ENCODE measurements around the gene VAT1L.

VAT1L gene

DNA sequence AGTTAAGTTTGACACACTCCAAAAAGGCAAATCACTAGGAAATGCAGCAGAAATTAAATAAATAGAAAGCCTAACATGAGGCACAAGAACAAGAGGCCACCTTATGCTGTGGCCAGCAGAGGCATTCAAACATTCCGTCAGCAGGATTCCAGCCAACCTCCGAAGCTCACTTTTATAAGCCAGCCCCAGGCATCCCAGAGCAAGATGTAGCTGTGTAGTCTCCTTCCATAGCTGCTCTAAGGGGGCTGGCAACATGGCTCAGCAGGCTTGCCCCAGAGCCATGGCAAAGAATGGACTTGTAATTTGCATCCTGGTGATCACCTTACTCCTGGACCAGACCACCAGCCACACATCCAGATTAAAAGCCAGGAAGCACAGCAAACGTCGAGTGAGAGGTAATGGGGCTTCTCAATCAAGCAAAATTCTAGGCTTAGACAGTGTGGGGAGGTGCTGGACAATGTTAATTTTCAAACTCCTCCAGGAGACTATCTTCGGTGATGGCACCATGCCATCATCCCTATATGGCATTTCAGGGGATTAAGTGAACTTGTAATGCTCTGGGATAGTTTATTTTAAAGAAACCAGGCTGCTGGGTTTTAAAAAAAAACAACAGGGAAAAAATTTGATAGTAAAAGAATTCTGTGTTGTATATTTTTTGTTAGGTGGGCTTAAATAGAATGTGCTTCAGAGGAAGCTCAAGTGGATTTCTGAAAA is 234.1 kb downstream of the VAT1L start, which contains the start of gene CLEC3A:
Gene CLEC3A, plus strand, starts transcription at position 202 of the 714 bp plus-strand sequence. Its CDS starts 79 bp downstream, at position 281.
- Histone ChIP-seq H3K4me1 (ENCODE audit: control insufficient read depth, insufficient read depth, low read length) (no peaks in the 10 kb centered on the region), H3K9me3 (replicated peaks; ENCODE audit: low read length) (peaks cover 6% of the 10 kb centered on the region), H3K36me3 (ENCODE audit: insufficient read depth, low read length) (no peaks in the 10 kb centered on the region), H3K9ac (ENCODE audit: low read depth, low read length) (no peak within 1 kb of the TSS), H3K4me3 (ENCODE audit: low read length) (no peak within 1 kb of the TSS), H3K4me2 (ENCODE audit: low read length) (no peak within 1 kb of the TSS), H3K27me3 (ENCODE audit: control insufficient read depth, insufficient read depth, low read length) (no peaks in the 10 kb centered on the region)

DNA sequence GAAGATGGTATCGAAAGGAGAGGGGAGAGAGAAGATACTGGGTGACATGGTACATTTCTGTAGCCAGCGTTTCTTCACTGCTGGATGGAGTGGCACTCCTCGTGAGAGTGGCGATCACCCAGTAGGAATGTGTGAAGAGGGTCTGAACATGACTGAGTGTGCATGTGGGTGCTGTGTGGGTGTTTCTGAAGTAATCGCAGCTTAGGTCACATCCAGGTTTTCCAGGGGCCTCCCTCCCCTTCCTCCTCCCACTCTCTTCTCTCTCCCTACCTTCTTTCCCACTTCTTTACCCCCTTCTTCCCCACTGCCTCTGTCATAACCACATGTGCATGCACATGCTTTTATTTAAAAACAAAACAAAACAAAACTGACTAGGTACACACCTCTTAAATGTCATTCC is 235.8 kb downstream of the VAT1L start:
- Histone ChIP-seq H3K27me3 (ENCODE audit: control insufficient read depth, insufficient read depth, low read length) (no peaks in the 10 kb centered on the region), H3K4me2 (ENCODE audit: low read length) (no peak overlapping the region), H3K4me3 (ENCODE audit: low read length) (no peak overlapping the region), H3K9me3 (replicated peaks; ENCODE audit: low read length) (no peaks in the 10 kb centered on the region), H3K4me1 (ENCODE audit: control insufficient read depth, insufficient read depth, low read length) (no peaks in the 10 kb centered on the region), H3K36me3 (ENCODE audit: insufficient read depth, low read length) (no peaks in the 10 kb centered on the region), H3K9ac (ENCODE audit: low read depth, low read length) (no peak overlapping the region)

DNA sequence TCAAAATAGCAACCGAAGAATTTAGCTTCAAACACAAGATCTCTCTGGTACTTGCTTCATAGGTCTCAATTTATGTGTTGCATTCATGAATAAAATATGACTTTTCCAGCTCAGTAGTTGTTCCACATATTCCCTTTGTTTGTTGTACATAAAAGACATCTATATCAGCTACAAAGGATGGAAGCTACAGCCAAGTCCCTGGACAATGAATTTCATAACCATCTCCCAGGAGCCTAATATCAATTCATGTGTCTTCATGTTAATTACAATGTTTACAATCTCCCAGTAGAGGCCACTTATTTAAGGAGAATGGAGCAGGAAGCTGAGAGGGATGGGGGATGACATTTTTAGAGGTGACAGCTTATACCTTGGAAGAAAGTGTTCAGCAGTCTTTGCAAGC is 237.3 kb downstream of the VAT1L start:
- no peaks in the 10 kb centered on the region for H3K27me3 ChIP-seq (ENCODE audit: control insufficient read depth, insufficient read depth, low read length)
- no peak overlapping the region for H3K4me3 ChIP-seq (ENCODE audit: low read length)

DNA sequence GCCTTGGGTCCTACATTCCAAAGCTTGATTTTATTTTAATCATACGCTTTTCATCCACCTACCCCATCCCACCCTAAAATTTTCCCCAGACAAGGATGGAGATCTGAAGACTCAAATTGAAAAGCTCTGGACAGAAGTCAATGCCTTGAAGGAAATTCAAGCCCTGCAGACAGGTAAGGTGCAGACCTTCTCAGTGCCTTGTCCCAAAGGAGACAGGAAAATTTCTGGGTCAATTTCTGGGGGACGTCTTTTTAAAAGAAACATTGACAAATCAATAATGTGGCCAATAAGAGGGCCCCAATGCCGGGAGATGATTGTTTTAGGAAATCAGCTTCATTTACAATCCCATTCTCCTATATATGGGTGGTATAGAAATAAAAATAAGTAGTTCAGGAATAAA is 239.7 kb downstream of the VAT1L start:
- no peaks in the 10 kb centered on the region for H3K4me1 ChIP-seq (ENCODE audit: control insufficient read depth, insufficient read depth, low read length)
- no peaks in the 10 kb centered on the region for H3K27me3 ChIP-seq (ENCODE audit: control insufficient read depth, insufficient read depth, low read length)
- no peak overlapping the region for H3K9ac ChIP-seq (ENCODE audit: low read depth, low read length)
- H3K4me3 ChIP-seq (ENCODE audit: low read length): no peak overlapping the region
- H3K9me3 ChIP-seq (replicated peaks; ENCODE audit: low read length): no peaks in the 10 kb centered on the region
- no peaks in the 10 kb centered on the region for H3K36me3 ChIP-seq (ENCODE audit: insufficient read depth, low read length)
- no peak overlapping the region for H3K4me2 ChIP-seq (ENCODE audit: low read length)

More for the DNA sequence above, 237.3 kb downstream of the VAT1L start:
- no peaks in the 10 kb centered on the region for H3K4me1 ChIP-seq (ENCODE audit: control insufficient read depth, insufficient read depth, low read length)
- H3K4me2 ChIP-seq (ENCODE audit: low read length): no peak overlapping the region
- H3K9me3 ChIP-seq (replicated peaks; ENCODE audit: low read length): no peaks in the 10 kb centered on the region
- no peaks in the 10 kb centered on the region for H3K36me3 ChIP-seq (ENCODE audit: insufficient read depth, low read length)
- H3K9ac ChIP-seq (ENCODE audit: low read depth, low read length): no peak overlapping the region

All from skeletal muscle satellite cell (primary cell).